Astrocyte (in vitro differentiated cells and primary cell): ENCODE measurements around the gene HOXA13. TPM values are rescaled to one million over a fixed set of nuclear protein-coding genes. Genes with fewer than 3 reads are reported as not detected.

Source experiments
- DNase-seq: peaks from one replicate; pipeline ENCODE4 v3.0.0-alpha.2; 2010; ENCODE audit warnings: low read depth
- FAIRE-seq: peaks from 2 replicates; lab custom pipeline; 2011; peaks lifted over from hg19 to GRCh38; lab: Jason Lieb, UNC
- H2AFZ ChIP-seq: 2 replicates; pipeline ENCODE4 v1.6.0; 2012; ENCODE audit warnings: low read depth, low read length, inconsistent platforms
- H3K27ac ChIP-seq: 2 replicates; pipeline ENCODE4 v1.5.1; 2011; ENCODE audit warnings: low read depth, low read length, inconsistent platforms
- H3K27me3 ChIP-seq: 2 replicates; pipeline ENCODE4 v1.6.0; 2011; ENCODE audit warnings: low read length, inconsistent platforms; ENCODE audit not compliant: insufficient read depth
- H3K36me3 ChIP-seq: 2 replicates; pipeline ENCODE4 v1.5.1; 2011; ENCODE audit warnings: low read length, inconsistent platforms; ENCODE audit not compliant: insufficient read depth
- H3K4me1 ChIP-seq: 2 replicates; pipeline ENCODE4 v1.5.1; 2011; ENCODE audit warnings: low read length, inconsistent platforms; ENCODE audit not compliant: insufficient read depth
- H3K4me2 ChIP-seq: 2 replicates; pipeline ENCODE4 v1.6.0; 2012; ENCODE audit warnings: low read length, inconsistent platforms
- H3K4me3 ChIP-seq: 2 replicates; pipeline ENCODE4 v1.5.1; 2011; ENCODE audit warnings: low read depth, mild to moderate bottlenecking, low read length, inconsistent platforms; ENCODE audit not compliant: insufficient read depth
- H3K79me2 ChIP-seq: 2 replicates; pipeline ENCODE4 v1.6.0; 2012; ENCODE audit warnings: mild to moderate bottlenecking, low read length, inconsistent platforms; ENCODE audit not compliant: insufficient read depth
- H3K9ac ChIP-seq: 2 replicates; pipeline ENCODE4 v1.6.0; 2012; ENCODE audit warnings: mild to moderate bottlenecking, low read length, inconsistent platforms
- H3K9me3 ChIP-seq: 2 replicates; pipeline ENCODE4 v1.5.1; 2012; ENCODE audit warnings: low read depth, mild to moderate bottlenecking, low read length, inconsistent platforms; ENCODE audit not compliant: insufficient read depth
- H4K20me1 ChIP-seq: 2 replicates; pipeline ENCODE4 v1.6.0; 2012; ENCODE audit warnings: low read length, inconsistent platforms; ENCODE audit not compliant: insufficient read depth
- H3K27ac Mint-ChIP-seq: one replicate; pipeline ENCODE4 v1.8.0; 2021; ENCODE audit warnings: mild to moderate bottlenecking, mixed read lengths; ENCODE audit not compliant: unreplicated experiment
- H3K27me3 Mint-ChIP-seq: one replicate; pipeline ENCODE4 v1.8.0; 2021; ENCODE audit warnings: low read depth, mixed read lengths; ENCODE audit not compliant: unreplicated experiment
- H3K36me3 Mint-ChIP-seq: one replicate; pipeline ENCODE4 v1.8.0; 2021; ENCODE audit warnings: low read depth, mixed read lengths; ENCODE audit not compliant: unreplicated experiment
- H3K4me1 Mint-ChIP-seq: one replicate; pipeline ENCODE4 v1.8.0; 2021; ENCODE audit warnings: low read depth, mixed read lengths; ENCODE audit not compliant: unreplicated experiment
- H3K4me3 Mint-ChIP-seq: one replicate; pipeline ENCODE4 v1.8.0; 2021; ENCODE audit warnings: mild to moderate bottlenecking, moderate library complexity, mixed read lengths; ENCODE audit not compliant: unreplicated experiment
- H3K9me3 Mint-ChIP-seq: one replicate; pipeline ENCODE4 v1.8.0; 2021; ENCODE audit warnings: mild to moderate bottlenecking, mixed read lengths; ENCODE audit not compliant: unreplicated experiment
- CTCF ChIP-seq: IDR thresholded peaks from 2 replicates; pipeline ENCODE4 v1.5.1; 2011; ENCODE audit warnings: low read depth, mild to moderate bottlenecking, inconsistent platforms, low read length, moderate library complexity; ENCODE audit not compliant: insufficient read depth
- EZH2 ChIP-seq: IDR thresholded peaks from 2 replicates; pipeline ENCODE4 v1.6.1; 2012; ENCODE audit warnings: mild to moderate bottlenecking, low read length, inconsistent platforms; ENCODE audit not compliant: insufficient read depth
- total RNA-seq: library from RNA; stranded (reverse); gene quantifications from 2 replicates; pipeline ENCODE4 v1.2.1, GENCODE V29; 2021

The HOXA13 gene
- total RNA-seq, 1 donor from 2014 or later, result not detected

DNA sequence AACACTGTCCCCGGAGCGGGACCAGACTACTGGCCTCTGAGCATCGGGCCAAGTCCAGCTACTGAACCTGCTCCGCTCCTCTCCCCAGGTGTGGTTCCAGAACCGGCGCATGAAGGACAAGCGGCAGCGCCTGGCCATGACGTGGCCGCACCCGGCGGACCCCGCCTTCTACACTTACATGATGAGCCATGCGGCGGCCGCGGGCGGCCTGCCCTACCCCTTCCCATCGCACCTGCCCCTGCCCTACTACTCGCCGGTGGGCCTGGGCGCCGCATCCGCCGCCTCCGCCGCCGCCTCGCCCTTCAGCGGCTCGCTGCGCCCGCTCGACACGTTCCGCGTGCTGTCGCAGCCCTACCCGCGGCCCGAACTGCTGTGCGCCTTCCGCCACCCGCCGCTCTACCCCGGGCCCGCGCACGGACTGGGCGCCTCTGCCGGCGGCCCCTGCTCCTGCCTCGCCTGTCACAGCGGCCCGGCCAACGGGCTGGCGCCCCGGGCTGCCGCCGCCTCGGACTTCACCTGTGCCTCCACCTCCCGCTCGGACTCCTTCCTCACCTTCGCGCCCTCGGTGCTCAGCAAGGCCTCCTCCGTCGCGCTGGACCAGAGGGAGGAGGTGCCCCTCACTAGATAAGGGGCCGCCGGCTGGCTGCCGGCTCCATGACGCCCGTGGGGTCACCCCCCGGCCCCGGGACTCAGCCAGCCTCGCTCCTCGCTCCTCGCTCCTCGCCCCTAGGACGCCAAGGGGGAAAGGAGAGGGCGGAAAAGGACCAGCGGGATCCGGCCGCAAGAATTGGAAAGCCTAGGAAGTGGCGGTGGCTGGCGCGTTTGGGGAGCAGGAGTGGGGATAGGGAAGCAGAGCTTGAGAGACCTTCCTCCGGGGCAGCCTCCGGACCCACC is 46.2 kb upstream of the HOXA13 start:
- Histone ChIP-seq H3K79me2 (no peaks in the 10 kb centered on the region), H3K9me3 (peaks cover 12% of the 10 kb centered on the region), H2AFZ (no peak overlapping the region), H3K4me2 (no peak overlapping the region), H3K27me3 (peaks cover 94% of the 10 kb centered on the region), H3K4me3 (no peak overlapping the region), H3K27ac (no peak overlapping the region), H3K9ac (no peak overlapping the region), H4K20me1 (peaks cover 10% of the 10 kb centered on the region), H3K4me1 (no peaks in the 10 kb centered on the region), H3K36me3 (no peaks in the 10 kb centered on the region)
- no peak for TF ChIP-seq CTCF
- TF ChIP-seq EZH2, result peak; percentile 91
- Mint-ChIP-seq H3K9me3 (peaks cover 8% of the 10 kb centered on the region), H3K4me1 (peaks cover 3% of the 10 kb centered on the region), H3K27me3 (peaks cover 91% of the 10 kb centered on the region), H3K36me3 (peaks cover 6% of the 10 kb centered on the region), H3K27ac (no peak overlapping the region), H3K4me3 (no peak overlapping the region)
- no peak for FAIRE-seq
- no peak for DNase-seq

GRCh38 chr7:27245124-27245797 is 45.4 kb upstream of the HOXA13 start:
- Histone ChIP-seq H3K27ac (no peak overlapping the region), H3K4me3 (no peak overlapping the region), H4K20me1 (peaks cover 5% of the 10 kb centered on the region), H3K9ac (no peak overlapping the region), H3K4me2 (no peak overlapping the region), H3K36me3 (no peaks in the 10 kb centered on the region), H3K27me3 (peaks cover 94% of the 10 kb centered on the region), H3K9me3 (peaks cover 11% of the 10 kb centered on the region), H3K79me2 (no peaks in the 10 kb centered on the region), H2AFZ (no peak overlapping the region), H3K4me1 (no peaks in the 10 kb centered on the region)
- H3K36me3 Mint-ChIP-seq, result peaks cover 6% of the 10 kb centered on the region
- H3K9me3 Mint-ChIP-seq, result peaks cover 14% of the 10 kb centered on the region
- H3K27ac Mint-ChIP-seq, result no peak overlapping the region
- peaks cover 91% of the 10 kb centered on the region for H3K27me3 Mint-ChIP-seq
- peaks cover 3% of the 10 kb centered on the region for H3K4me1 Mint-ChIP-seq
- DNase-seq (no peak), FAIRE-seq (no peak)
- no peak for TF ChIP-seq EZH2
- no peak for TF ChIP-seq CTCF
- no peak overlapping the region for H3K4me3 Mint-ChIP-seq
